Measurements from ENCODE around the gene DPP10.
"Not testable (repeated sequence)": the region's sequence is repeated elsewhere in the genome, so short reads cannot be mapped to it uniquely, and the experiment has no call there.

DPP10 gene

DNA sequence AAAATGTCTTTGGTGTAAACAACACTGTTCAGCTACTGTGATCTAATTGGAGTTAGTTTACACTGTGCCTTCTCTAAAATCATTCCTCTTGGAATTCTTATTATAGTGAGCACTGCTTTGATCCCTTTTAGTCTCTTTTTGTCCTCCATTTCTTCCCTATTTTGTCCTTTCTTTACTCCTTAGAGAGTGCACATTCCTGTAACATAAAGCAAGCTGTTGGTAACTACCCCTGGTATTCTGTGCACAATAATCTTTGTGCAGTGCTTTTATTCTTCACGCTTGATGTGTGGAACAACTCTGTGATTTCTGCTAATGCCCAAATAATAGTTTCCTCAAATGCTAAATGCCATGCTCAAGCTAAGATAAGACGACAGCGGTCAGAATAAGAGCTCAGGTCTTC, 401.5 kb downstream of the DPP10 start:
- no peak for DNase-seq

DNA sequence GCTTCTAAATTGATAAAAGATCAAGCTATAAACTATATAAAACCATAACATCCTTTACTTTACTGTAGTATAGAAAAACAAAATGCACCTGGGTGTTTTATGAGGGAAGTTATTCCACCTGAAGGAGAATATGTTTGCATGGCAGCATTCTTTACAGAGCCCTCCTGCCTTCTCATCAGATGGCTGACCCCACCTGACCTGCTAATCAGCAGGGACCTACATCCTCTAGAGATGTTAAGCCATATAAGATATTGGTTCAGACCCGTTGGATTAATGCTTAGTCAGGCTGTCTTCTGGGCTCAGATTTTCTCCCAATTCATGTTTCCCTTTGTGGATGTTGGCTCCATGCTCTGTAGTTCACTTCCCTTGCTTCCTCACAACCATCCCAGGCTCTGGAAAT, 414.8 kb downstream of the DPP10 start:
- no peak for DNase-seq

DNA sequence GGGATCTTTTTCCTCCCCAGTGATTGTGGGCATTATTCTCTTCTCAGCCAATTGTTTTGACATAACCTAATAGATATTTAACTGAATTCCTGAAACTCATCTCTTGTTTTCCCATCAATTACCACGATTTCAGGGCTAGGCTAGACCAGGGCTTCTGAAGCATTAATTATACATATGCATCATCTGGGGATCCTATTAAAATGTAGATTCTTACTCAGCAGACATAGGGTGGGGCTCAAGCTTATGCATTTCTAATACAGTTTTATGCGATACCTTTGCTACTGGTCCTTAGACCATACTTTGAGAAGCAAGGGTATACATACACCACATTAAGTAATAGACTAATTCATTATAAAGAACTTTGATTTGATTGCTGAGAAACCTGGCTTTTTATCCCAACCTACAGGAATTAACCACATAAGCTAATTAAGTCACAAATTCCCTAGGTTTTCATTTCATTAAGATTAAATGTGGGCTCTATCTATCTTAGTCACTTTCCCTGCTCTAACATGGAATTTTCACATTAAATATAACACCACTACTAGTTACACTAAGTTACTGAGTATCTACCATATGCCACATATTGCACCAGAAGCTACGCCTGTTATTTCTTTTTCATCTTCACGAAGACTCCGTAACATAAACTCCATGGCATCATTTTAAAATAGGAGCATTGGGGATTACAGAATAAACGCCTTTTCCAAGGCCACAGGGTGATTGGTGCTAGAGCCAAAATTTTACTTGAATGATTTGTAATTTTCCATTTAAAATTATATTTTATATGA, 417.5 kb downstream of the DPP10 start:
- no peak for DNase-seq

DNA sequence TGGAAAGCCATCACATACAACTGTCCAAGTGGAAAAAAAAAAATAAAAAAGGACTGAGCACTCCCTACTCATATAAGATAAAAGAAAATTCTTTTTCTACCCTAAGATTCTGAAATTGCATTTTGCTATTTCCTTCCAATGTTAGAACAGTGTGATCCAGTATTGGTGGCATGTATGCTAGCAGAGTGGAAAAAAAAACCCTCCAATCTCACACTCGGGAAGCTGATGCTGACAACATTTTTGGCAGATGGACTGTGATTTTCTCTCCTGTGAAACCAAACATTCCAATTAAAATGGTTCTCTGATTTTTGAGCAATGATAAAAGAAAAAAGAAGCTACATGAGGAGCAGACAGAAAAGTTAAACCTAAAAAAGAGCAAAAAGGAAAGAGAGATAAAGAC, 419.8 kb downstream of the DPP10 start:
- no peak for DNase-seq

DNA sequence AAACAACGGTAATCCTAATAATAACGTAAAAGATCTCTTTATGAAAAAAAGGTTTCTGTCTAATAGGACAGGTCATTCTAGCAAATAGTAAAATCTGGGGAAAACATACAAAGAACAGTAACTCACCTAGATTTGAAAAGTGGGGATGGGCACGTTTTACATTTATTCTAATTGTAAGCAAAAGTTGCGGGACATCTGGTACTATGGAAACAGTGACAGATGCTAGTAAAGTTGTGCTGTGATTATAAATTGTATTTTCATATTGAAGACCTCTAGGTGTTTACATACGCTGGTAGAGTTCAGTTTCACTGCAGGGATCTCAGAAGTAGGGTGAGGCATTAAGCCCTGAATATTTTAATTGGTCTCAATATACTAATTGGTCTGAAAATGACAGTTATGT, 422.5 kb downstream of the DPP10 start:
- DNase-seq = no peak

DNA sequence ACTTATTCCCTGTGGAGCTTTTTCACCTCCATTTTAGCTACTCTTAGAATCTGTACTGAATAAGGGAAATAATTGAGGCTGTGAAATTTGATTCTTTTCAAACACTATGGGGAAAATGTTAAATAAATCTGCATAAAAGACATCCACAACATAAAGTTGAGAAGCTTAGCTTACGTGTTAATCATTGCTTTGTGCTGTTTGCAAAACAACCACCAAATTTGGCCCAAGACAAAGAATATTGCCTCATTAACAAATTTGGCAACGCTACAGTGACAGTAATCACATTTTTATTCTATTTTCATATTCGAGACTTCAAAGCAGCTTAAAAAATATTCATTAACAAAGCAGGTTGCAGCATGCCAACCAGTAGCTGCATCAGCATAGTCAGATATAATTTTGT, 437.6 kb downstream of the DPP10 start:
- no peak for DNase-seq

DNA sequence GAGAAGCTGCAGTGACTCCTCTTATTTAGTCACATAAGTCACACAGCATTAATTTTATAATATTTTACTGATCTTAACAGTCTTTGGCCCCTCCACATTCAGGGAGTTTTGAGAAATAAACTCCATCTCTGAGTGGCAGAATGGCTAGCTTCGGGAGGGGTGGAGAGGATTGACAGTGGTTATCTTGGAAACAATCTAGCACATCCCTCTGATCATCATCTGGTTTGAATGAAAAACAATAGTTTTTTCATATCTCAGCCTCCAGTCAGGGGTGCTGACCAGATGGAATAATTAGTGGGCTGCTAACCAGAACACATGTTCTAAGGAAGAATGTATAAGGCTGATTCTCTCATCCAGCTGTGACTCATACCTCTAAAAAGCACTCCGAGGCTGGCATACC, 477.5 kb downstream of the DPP10 start:
- no peak for DNase-seq

DNA sequence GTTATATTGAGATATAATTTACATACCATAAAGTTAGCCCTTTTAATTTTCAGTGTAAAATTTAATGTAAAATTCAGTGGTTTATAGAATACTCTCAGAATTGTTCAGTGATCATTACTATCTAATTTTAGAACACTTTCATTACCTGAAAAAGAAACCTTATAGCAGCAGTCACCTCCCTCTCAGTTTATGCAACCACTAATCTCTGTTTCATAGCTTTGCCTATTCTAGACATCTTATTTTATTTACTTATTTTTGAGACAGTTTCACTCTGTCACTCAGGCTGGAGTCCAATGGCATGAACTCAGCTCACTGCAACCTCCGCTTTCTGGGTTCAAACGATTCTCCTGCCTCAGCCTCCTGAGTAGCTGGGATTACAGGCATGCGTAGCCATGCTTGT, 479.6 kb downstream of the DPP10 start:
- DNase-seq = no peak

DNA sequence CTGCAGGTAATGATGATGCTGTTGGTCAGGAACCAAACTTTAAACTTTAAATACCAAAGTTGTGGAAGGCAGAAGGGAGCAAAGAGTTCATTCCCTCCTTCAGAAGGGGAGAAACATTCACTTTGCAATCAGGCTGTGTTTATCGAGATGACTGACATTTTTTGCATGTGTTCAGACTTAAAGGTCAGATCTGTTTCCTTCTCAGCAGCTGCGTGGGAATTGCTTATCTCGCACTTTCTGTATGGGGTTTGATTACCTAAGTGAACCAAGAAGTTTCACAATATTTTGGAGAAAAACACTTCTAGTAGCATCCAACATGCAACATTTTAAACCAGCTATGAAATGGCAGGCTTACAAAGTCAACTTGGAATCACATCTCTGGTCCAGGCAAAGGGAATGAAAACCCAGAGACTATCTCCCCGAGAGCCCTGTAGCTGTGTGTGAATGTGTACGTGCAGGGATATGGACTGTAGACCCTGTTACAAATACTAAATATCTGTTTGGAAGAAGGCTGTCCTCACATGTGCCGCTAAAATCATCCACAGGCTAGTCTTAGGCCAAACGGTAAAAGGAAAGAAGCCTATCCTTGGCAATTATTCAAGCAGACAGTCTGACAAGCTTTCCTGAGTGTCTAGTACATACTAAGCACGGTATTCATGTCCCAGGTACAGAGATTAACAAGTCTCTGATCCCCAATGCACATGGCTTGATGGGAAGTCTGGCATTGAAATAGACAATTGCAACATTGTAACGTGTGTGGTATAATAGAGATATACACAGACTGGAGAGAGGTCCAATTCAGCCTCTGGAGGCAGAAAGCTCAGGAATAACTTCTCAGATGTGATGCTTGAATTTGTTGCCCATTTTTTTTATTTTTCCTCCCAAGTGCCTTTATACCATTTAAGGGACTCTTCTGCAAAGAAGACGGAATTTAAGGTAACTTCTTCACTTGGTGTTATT, 483.1 kb downstream of the DPP10 start:
- DNase-seq = no peak

DNA sequence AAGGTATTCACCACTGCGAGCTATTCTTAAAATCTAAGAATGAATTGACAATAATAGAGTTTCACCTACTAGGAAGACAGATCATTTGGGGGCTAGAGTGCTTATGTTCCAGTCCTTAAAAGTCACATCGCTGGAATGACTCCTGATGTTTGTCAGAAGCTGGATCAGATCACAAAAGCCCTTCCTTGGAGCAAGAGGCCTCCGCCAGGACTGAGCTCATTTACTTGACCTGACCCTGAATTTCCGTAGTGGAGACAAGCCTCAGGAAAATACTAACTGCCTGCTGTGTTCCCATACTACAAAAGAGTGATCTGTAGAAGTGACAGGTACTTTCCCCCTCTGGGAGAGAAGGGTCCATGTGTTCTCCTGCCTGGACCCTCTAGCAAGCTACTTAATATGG, 483.9 kb downstream of the DPP10 start:
- DNase-seq = no peak

DNA sequence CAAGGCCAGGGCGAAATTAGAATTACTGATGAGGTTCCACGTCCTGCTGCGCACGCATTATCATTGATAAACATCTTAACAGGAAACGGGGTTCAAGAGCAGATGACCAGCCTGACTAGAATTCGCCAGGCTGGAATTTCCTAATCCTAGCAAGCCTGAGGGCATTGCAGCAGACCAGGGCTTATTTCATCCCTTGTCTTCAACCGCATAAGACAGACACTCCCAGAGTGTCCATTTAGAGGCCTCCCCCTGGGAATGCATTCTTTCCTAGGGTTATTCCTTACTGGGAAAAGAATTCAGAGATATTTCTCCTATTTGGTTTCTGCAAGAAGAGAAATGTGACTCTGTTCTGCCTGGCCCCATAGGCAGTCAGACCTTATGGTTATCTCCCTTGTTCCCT, 486.8 kb downstream of the DPP10 start:
- no peak for DNase-seq

DNA sequence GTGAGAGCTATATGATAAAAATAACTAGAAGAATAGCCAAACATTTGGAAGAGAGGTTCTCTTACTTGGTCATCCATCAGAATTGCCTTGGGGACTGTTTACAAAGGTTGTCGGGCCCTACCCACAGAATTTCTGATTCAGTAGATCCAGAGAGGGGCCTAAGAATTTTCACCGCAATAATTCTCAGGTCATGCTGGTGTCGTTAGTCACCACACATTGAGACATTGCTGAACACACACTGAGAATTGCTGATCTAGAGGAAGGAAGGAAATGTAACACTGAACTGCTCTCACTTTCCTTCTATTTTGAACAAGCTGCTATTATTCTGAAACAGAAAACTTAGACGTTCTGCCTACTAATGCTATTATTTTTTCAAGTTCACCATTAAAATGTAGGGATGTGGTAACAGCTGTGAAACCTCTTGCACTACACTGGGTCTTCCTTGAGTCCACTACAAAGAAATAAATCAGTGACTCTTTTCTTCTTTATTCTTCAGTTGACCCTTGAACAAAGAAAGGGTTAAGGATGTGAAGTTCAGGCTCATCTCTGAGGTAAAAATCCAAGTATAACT, 491.3 kb downstream of the DPP10 start:
- no peak for DNase-seq

DNA sequence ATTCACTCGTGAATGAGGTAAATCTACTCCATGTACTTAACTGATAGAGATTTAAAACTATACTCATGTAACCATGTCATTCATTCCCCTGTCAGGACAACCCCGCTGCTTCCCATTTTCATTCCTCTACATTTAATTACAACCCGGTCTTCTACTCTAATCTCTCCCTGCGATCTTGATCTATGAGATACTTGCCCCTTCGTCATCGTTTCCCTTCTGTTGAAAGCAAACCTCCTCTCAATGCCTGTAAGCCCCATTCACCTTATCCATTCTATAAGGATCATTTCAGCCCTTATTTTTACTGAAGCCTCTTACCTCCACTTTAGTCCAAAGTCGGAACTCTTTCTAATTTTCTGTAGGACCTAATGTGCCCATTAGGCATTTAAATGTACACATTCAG, 492.6 kb downstream of the DPP10 start:
- DNase-seq = no peak

DNA sequence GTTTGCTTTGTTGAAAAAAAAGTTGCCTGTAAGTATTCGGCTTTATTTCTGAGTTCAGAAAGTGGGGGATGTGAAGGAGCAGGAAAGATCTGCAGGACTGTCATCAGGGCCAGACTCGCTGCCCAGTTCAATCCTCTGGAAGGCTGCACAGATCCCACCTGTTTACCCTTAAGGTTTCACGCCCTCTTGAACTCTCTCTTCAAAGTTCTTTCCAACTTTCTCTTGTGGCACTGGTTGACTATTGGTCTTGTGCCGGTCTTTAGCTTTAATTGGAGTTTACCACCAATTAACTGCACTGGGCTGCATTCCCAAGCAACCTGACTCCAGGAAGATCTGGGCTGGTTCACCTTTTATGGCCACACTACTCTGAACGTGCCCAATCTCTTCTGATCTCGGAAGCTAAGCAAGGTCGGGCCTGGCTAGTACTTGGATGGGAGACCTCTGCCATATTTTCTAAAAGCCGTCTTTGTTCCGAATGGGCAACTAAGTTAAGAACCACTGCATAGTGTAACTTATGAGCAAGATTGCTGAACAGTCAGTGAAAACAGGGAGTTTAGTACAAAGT, 495.0 kb downstream of the DPP10 start:
- no peak for DNase-seq

DNA sequence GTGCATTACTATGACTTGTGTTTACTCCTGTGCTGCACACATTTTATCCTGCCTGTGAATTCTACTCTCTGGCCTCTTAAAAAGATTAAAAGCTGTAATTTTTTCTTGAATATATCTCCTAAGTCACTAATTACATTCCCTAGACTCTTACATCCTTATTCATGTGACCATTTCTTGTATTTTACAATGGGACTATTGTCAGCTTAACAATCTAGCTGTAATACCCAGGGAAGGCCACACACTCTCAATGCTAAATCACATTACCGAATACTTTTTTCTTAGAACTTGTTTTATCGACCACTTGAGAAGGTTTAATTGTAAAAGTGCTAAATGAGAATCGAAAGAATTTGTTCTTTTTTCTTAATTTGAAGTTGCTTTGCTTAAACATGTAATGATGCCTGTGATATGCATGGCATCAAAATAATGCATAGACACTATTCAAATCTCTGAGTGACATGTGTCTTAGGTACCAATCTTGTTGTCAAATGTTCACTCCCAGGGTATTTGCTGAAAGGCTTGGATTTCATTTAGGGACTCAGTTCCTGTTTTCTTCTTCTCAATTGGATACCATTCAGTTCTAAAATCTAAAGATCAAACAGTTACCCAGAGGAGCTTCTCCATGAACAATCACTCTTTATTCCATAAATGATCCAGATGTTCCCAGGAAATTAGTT, 498.5 kb downstream of the DPP10 start:
- DNase-seq = no peak

DNA sequence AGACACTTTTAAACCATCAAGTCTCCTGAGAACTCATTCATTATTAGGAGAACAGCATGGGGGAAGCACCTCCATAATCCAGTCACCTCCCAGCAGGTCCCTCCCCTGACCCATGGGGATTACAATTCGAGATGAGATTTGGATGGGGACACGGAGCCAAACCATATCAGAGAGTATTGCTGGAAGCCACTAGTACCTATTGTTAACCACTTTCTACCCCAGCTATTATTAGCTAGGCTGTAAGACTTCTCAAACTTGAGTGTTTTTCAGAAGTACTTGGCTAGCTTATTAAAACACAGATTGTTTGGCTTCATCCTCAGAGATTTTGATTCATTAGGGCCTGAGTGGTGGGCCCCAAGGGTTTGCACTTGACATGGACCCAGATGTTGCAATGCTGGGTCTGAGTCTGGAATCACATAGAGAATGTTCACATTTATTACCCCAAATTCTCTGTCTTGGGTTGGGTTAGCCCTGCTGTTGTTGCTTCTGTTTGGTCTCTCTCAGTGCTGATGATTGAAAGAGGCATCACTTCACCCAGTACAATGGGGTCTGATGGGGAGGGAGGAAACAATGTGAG, 506.9 kb downstream of the DPP10 start:
- no peak for DNase-seq

DNA sequence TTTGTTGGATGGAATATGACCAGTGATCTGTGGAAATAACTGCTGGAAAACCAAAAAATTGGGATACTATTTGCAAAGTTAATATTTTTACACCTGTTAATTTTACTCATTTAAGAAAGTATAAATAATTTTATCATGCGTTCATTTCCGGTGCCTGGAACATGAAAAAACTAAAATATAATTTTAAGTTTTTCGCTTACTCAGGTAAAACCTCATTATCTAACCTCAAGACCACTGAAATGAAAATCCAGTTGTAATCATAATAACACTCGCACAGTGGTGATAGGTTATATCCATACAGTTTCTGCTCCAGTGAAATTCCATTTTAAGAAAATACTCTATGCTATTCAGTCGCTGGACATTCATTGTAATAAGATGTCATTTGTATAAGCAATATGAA, 517.9 kb downstream of the DPP10 start:
- DNase-seq = no peak

DNA sequence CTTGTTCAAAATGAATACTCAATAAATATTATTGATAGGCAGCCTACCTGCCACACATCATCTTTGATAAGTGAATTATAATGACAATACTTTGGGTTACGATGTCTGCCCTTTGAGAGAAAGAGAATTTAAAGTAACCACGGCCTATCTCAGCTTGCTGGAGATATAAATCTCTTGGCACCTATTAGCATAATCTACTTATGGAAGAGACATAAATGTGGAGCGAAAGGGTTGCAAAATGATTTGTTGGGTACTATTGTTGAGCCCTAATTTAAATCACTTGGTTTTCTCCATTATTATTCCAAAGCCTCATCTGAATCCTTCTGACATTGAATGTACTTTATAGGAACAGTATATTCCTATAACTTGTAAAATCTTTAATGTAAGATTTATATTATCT, 520.1 kb downstream of the DPP10 start:
- no peak for DNase-seq

DNA sequence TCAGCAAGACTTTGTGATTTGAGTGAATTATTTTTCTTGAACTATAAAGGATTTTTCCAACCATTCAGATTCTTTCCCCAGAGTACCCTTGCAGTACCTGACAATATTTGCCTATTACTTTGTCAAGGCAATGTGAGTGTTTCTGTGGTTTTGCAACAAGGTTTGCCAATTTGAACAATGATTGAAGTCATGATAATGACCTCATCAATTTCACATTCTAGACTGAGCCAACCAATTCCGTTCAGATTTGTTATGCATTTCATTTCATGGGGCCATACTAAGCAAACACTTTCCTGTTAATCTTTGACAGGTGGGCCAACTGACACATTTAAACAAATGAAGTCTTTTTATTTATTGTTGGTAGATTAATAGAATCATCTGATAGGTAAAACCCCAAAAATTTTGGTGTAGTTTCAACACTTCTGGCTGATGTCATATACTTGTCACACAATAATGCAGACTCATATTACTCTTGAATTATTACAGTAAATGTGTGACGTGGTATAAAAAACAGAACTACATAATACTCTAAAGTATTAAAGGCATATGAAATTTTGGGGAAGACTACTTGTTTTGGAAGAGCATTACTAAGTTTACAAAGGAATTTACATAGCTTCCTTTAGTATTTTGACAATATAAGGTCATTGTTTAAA, 526.4 kb downstream of the DPP10 start:
- DNase-seq = no peak

DNA sequence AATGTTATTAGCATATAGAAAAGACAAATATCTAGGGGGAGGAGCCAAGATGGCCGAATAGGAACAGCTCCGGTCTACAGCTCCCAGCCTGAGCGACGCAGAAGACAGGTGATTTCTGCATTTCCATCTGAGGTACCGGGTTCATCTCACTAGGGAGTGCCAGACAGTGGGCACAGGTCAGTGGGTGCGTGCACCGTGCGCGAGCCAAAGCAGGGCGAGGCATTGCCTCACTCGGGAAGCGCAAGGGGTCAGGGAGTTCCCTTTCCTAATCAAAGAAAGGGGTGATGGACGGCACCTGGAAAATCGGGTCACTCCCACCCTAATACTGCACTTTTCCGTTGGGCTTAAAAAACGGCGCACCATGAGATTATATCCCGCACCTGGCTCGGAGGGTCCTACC, 561.9 kb downstream of the DPP10 start:
- not testable (repeated sequence) for DNase-seq

DNA sequence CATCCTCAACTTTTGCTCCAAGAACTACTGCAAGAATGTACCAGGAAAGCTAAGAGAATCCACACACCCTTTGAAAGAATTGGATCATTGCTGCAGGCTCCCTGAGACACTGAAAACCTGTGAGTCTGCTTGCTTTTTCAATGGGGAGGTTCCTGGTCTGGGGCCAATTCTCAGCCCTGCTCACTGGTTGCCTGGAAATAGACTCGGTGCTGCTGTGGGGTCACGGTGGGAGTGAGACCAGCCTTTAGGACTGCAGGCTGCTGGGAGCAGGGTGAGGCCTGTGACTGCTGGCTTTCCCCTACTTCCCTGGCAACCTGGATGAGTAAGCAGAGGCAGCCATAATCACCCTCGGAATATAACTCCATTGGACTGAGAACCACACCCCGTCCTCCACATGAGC, 569.3 kb downstream of the DPP10 start:
- DNase-seq = no peak

DNA sequence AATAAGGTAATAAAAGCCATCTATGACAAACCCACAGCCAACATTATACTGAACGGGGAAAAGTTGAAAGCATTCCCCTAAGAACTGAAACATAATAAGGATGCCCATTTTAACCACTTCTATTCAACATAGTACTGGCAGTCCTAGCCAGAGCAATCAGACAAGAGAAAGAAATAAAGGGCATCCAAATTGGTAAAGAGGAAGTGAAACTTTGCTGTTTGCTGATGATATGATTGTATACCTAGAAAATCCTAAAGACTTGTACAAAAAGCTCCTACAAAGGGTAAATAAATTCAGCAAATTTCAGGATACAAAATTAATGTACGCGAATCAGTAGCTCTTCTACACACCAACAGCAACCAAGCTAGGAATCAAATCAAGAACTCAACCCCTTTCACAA, 579.6 kb downstream of the DPP10 start:
- not testable (repeated sequence) for DNase-seq
